CD8-positive, alpha-beta memory T cell (primary cell): ENCODE measurements around the gene GIPC1. TPM values are rescaled to one million over a fixed set of nuclear protein-coding genes. Genes with fewer than 3 reads are reported as not detected.

Experiments
- CTCF ChIA-PET: fragments of 350-600 bp; sonication (Branson Sonifier 250); formaldehyde crosslinking; loops from one replicate; lab custom pipeline; 2021; ENCODE audit warnings: antibody characterized with exemption; lab: Charles Lee
- POLR2A ChIA-PET: fragments of 350-600 bp; sonication (Branson Sonifier 250); formaldehyde crosslinking; loops from one replicate; lab custom pipeline; 2021; ENCODE audit warnings: antibody characterized with exemption; lab: Charles Lee
- DNase-seq, 5 donors: peaks; one replicate each; pipeline versions ENCODE4 v3.0.0 to v3.0.0-alpha.2; 2020 to 2022; ENCODE audit warnings: mixed read lengths in 1 of 5
- H3K27ac ChIP-seq: one replicate; pipeline ENCODE4 v1.7.0; 2013; ENCODE audit warnings: low read depth, mild to moderate bottlenecking, low read length, moderate library complexity
- H3K27me3 ChIP-seq: 2 replicates; pipeline ENCODE4 v1.7.0; 2013; ENCODE audit warnings: low read length, mild to moderate bottlenecking; ENCODE audit not compliant: insufficient read depth, poor library complexity, severe bottlenecking
- H3K36me3 ChIP-seq: 2 replicates; pipeline ENCODE4 v1.7.0; 2013; ENCODE audit warnings: mild to moderate bottlenecking, low read length, moderate library complexity; ENCODE audit not compliant: insufficient read depth
- H3K4me1 ChIP-seq: 2 replicates; pipeline ENCODE4 v1.7.0; 2013; ENCODE audit warnings: mild to moderate bottlenecking, low read length, moderate library complexity; ENCODE audit not compliant: insufficient read depth
- H3K4me3 ChIP-seq: 2 replicates; pipeline ENCODE4 v1.7.0; 2013; ENCODE audit warnings: mild to moderate bottlenecking, low read length
- H3K9me3 ChIP-seq: 2 replicates; pipeline ENCODE4 v1.7.0; 2013; ENCODE audit warnings: mild to moderate bottlenecking, low read length
- H3K27ac Mint-ChIP-seq, 8 donors: one replicate each; pipeline ENCODE4 v1.8.0; 2020 to 2021; ENCODE audit warnings: mixed read lengths in 8 of 8, mild to moderate bottlenecking in 6 of 8, inconsistent platforms in 3 of 8, moderate library complexity in 3 of 8
- H3K27me3 Mint-ChIP-seq, 2 donors: one replicate each; pipeline ENCODE4 v1.8.0; 2020 to 2021; ENCODE audit warnings: mixed read lengths in 2 of 2, mild to moderate bottlenecking in 1 of 2, moderate library complexity in 1 of 2
- H3K36me3 Mint-ChIP-seq, 3 donors: one replicate each; pipeline ENCODE4 v1.8.0; 2020 to 2021; ENCODE audit warnings: mixed read lengths in 3 of 3, inconsistent platforms in 1 of 3, mild to moderate bottlenecking in 1 of 3
- H3K4me1 Mint-ChIP-seq, 3 donors: one replicate each; pipeline ENCODE4 v1.8.0; 2020 to 2021; ENCODE audit warnings: mixed read lengths in 3 of 3, inconsistent platforms in 1 of 3, mild to moderate bottlenecking in 1 of 3
- H3K4me3 Mint-ChIP-seq, 7 donors: one replicate each; pipeline ENCODE4 v1.8.0; 2020 to 2021; ENCODE audit warnings: mixed read lengths in 7 of 7, mild to moderate bottlenecking in 6 of 7, moderate library complexity in 4 of 7, inconsistent platforms in 2 of 7
- H3K9me3 Mint-ChIP-seq, 5 donors: one replicate each; pipeline ENCODE4 v1.8.0; 2020 to 2022; ENCODE audit warnings: mixed read lengths in 5 of 5, mild to moderate bottlenecking in 3 of 5, moderate library complexity in 2 of 5, inconsistent platforms in 1 of 5
- polyA plus RNA-seq: library from polyadenylated mRNA; unstranded; fragments of 300-500 nt; fragmentation: Illumina TruSeq; gene quantifications from one replicate; pipeline ENCODE4 v1.2.3, GENCODE V29; 2021
- total RNA-seq, 2 experiments: library from RNA; stranded (reverse); gene quantifications; one replicate each; pipeline ENCODE4 v1.2.3, GENCODE V29; 2021

GIPC1 gene
- total and polyA plus RNA-seq, 3 experiments from 2014 or later = 32.7 to 43.4 (median 36.7) TPM

- ChIA-PET POLR2A (interaction anchor here (0.5 to 1.5 kb wide), 3 partner anchors 8 to 83 kb away, joined by 4 to 5 read pairs (median 4); no protein-coding TSS in a partner anchor), CTCF (interaction anchor here (0.9 to 1.2 kb wide), 4 partner anchors 8 to 32 kb away, joined by 3 to 4 read pairs (median 3); partner anchors contain the start of gene DDX39A)
- peaks cover 32% of the 10 kb centered on the region for H3K36me3 ChIP-seq
- H3K9me3 ChIP-seq = no peaks in the 10 kb centered on the region
- Mint-ChIP-seq H3K9me3 (no peaks in the 10 kb centered on the region), H3K27me3 (no peaks in the 10 kb centered on the region), H3K4me3 (peak overlapping the region; percentile 92 to 99 (median 93)), H3K36me3 (peaks cover 8 to 46% (median 19%) of the 10 kb centered on the region in 3 donors), H3K4me1 (peaks cover 44 to 68% (median 63%) of the 10 kb centered on the region in 3 donors), H3K27ac (peak overlapping the region; percentile 90 to 98 (median 94))
- H3K27me3 ChIP-seq = no peaks in the 10 kb centered on the region
- peaks cover 50% of the 10 kb centered on the region for H3K4me1 ChIP-seq
- peak; percentile 69 to 85 (median 71) for DNase-seq
- H3K27ac ChIP-seq = peak overlapping the region; percentile 60
- H3K4me3 ChIP-seq = peak overlapping the region; percentile 75
These were observed 55.9 kb downstream of the GIPC1 start for GRCh38 chr19:14440049-14440448.

- Histone ChIP-seq H3K27me3 (no peaks in the 10 kb centered on the region), H3K36me3 (peaks cover 23% of the 10 kb centered on the region), H3K27ac (no peak overlapping the region), H3K9me3 (no peaks in the 10 kb centered on the region), H3K4me1 (peaks cover 60% of the 10 kb centered on the region), H3K4me3 (no peak overlapping the region)
- H3K36me3 Mint-ChIP-seq = peaks cover 4 to 36% (median 13%) of the 10 kb centered on the region in 3 donors
- no peaks in the 10 kb centered on the region for H3K27me3 Mint-ChIP-seq
- POLR2A ChIA-PET = interaction anchor here (0.7 kb wide), 1 partner anchor 83 kb away, joined by 4 read pairs; no protein-coding TSS in a partner anchor
- H3K4me1 Mint-ChIP-seq = peaks cover 48 to 71% (median 66%) of the 10 kb centered on the region in 3 donors
- peak overlapping the region; percentile 52 to 95 (median 92) for H3K4me3 Mint-ChIP-seq
- no peaks in the 10 kb centered on the region for H3K9me3 Mint-ChIP-seq
- H3K27ac Mint-ChIP-seq = peak overlapping the region in 7 of 8 donors; percentile 47 to 97 (median 84)
- DNase-seq = no peak
- CTCF ChIA-PET = interaction anchor here (1.1 to 1.3 kb wide), 3 partner anchors 10 to 91 kb away, joined by 3 to 4 read pairs (median 3); no protein-coding TSS in a partner anchor
These were observed 56.9 kb downstream of the GIPC1 start for GRCh38 chr19:14439014-14439413.

- Histone ChIP-seq H3K9me3 (no peaks in the 10 kb centered on the region), H3K4me1 (peaks cover 61% of the 10 kb centered on the region), H3K36me3 (peaks cover 11% of the 10 kb centered on the region), H3K27me3 (no peaks in the 10 kb centered on the region), H3K27ac (no peak overlapping the region), H3K4me3 (no peak overlapping the region)
- Mint-ChIP-seq H3K4me1 (peaks cover 47 to 65% (median 64%) of the 10 kb centered on the region in 3 donors), H3K27ac (peak overlapping the region; percentile 31 to 97 (median 78)), H3K36me3 (peaks cover 4 to 24% (median 6%) of the 10 kb centered on the region in 3 donors), H3K4me3 (peak overlapping the region; percentile 2 to 79 (median 39)), H3K27me3 (no peaks in the 10 kb centered on the region), H3K9me3 (no peaks in the 10 kb centered on the region)
- CTCF ChIA-PET = interaction anchor here (2.0 kb wide), 1 partner anchor 35 kb away, joined by 5 read pairs; no protein-coding TSS in a partner anchor
- DNase-seq = no peak
- POLR2A ChIA-PET = interaction anchor here (0.6 kb wide), 1 partner anchor 27 kb away, joined by 3 read pairs; no protein-coding TSS in a partner anchor
These were observed 58.3 kb downstream of the GIPC1 start for GRCh38 chr19:14437578-14438140.

GRCh38 chr19:14435320-14436050 lies 60.4 kb downstream of the GIPC1 start:
- ChIA-PET CTCF (interaction anchor here (0.5 kb wide), 1 partner anchor 64 kb away, joined by 3 read pairs; no protein-coding TSS in a partner anchor), POLR2A (no interaction called here)
- H3K4me3 ChIP-seq = no peak overlapping the region
- H3K4me1 Mint-ChIP-seq = peaks cover 47 to 67% (median 63%) of the 10 kb centered on the region in 3 donors
- H3K27me3 ChIP-seq = no peaks in the 10 kb centered on the region
- no peaks in the 10 kb centered on the region for H3K9me3 Mint-ChIP-seq
- H3K36me3 ChIP-seq = no peaks in the 10 kb centered on the region
- peak overlapping the region; percentile 37 to 89 (median 62) for H3K4me3 Mint-ChIP-seq
- H3K27ac Mint-ChIP-seq = peak overlapping the region; percentile 12 to 95 (median 88)
- DNase-seq = no peak
- peaks cover 57% of the 10 kb centered on the region for H3K4me1 ChIP-seq
- peaks cover 0 to 1% of the 10 kb centered on the region in 2 donors for H3K27me3 Mint-ChIP-seq
- no peaks in the 10 kb centered on the region for H3K9me3 ChIP-seq
- H3K36me3 Mint-ChIP-seq = peaks cover 0 to 10% (median 2%) of the 10 kb centered on the region in 3 donors
- peak overlapping the region; percentile 74 for H3K27ac ChIP-seq

GRCh38 chr19:14434543-14435319 lies 61.2 kb downstream of the GIPC1 start:
- Mint-ChIP-seq H3K4me3 (peak overlapping the region; percentile 67 to 92 (median 85)), H3K27ac (peak overlapping the region; percentile 76 to 97 (median 92)), H3K9me3 (no peaks in the 10 kb centered on the region), H3K27me3 (peaks cover 0 to 1% of the 10 kb centered on the region in 2 donors), H3K36me3 (peaks cover 0 to 3% (median 0%) of the 10 kb centered on the region in 3 donors), H3K4me1 (peaks cover 40 to 61% (median 56%) of the 10 kb centered on the region in 3 donors)
- Histone ChIP-seq H3K27ac (peak overlapping the region; percentile 74), H3K27me3 (no peaks in the 10 kb centered on the region), H3K4me3 (peak overlapping the region; percentile 47), H3K36me3 (no peaks in the 10 kb centered on the region), H3K4me1 (peaks cover 52% of the 10 kb centered on the region), H3K9me3 (no peaks in the 10 kb centered on the region)
- POLR2A ChIA-PET = interaction anchor here (0.6 kb wide), 1 partner anchor 66 kb away, joined by 4 read pairs; no protein-coding TSS in a partner anchor
- peak in 2 of 5 donors; percentile 21 to 62 for DNase-seq
- CTCF ChIA-PET = interaction anchor here (0.5 kb wide), 1 partner anchor 65 kb away, joined by 3 read pairs; no protein-coding TSS in a partner anchor

- Mint-ChIP-seq H3K9me3 (no peaks in the 10 kb centered on the region), H3K27me3 (peaks cover 0 to 1% of the 10 kb centered on the region in 2 donors), H3K4me1 (peaks cover 34 to 54% (median 48%) of the 10 kb centered on the region in 3 donors), H3K36me3 (peaks cover 0 to 3% (median 0%) of the 10 kb centered on the region in 3 donors), H3K27ac (peak overlapping the region; percentile 41 to 97 (median 91)), H3K4me3 (peak overlapping the region; percentile 67 to 92 (median 85))
- ChIA-PET CTCF (interaction anchor here (0.6 to 1.0 kb wide), 3 partner anchors 14 to 47 kb away, joined by 3 to 7 read pairs (median 3); no protein-coding TSS in a partner anchor), POLR2A (interaction anchor here (0.6 to 1.0 kb wide), 5 partner anchors 14 to 83 kb away, joined by 3 to 11 read pairs (median 4); partner anchors contain the start of gene DDX39A)
- H3K36me3 ChIP-seq = no peaks in the 10 kb centered on the region
- peaks cover 43% of the 10 kb centered on the region for H3K4me1 ChIP-seq
- H3K4me3 ChIP-seq = peak overlapping the region; percentile 47
- DNase-seq = peak; percentile 33 to 75 (median 52)
- no peaks in the 10 kb centered on the region for H3K27me3 ChIP-seq
- no peaks in the 10 kb centered on the region for H3K9me3 ChIP-seq
- peak overlapping the region; percentile 74 for H3K27ac ChIP-seq
These were observed 62.1 kb downstream of the GIPC1 start for GRCh38 chr19:14433554-14434501.
